HEK293 (cell line): ENCODE data around the gene SLC2A5.

Experiments
- CTCF ChIP-seq: fragments of 450-650 bp; formaldehyde crosslinking; IDR thresholded peaks from 2 replicates; pipeline ENCODE4 v1.5.1; 2016; ENCODE audit warnings: missing biosample characterization, missing genetic modification characterization
- GLI4 ChIP-seq: fragments of 450-650 bp; formaldehyde crosslinking; IDR thresholded peaks from 2 replicates; pipeline ENCODE4 v1.5.1; 2016; ENCODE audit warnings: missing biosample characterization, missing genetic modification characterization
- YY1 ChIP-seq: fragments of 450-650 bp; formaldehyde crosslinking; IDR thresholded peaks from 2 replicates; pipeline ENCODE4 v1.5.1; 2018; ENCODE audit warnings: missing biosample characterization, missing genetic modification characterization
- ZFHX2 ChIP-seq: fragments of 450-650 bp; formaldehyde crosslinking; conservative IDR thresholded peaks from 2 replicates; pipeline ENCODE4 v1.5.1; 2016; ENCODE audit warnings: missing biosample characterization, missing genetic modification characterization
- TF ChIP-seq, protein P1 (sequence below): fragments of 450-650 bp; formaldehyde crosslinking; IDR thresholded peaks from 2 replicates; pipeline ENCODE4 v1.5.1; 2017; ENCODE audit warnings: missing biosample characterization, mild to moderate bottlenecking, missing genetic modification characterization, moderate library complexity
- TF ChIP-seq, protein P2 (sequence below): fragments of 450-650 bp; formaldehyde crosslinking; IDR thresholded peaks from 2 replicates; pipeline ENCODE4 v1.5.1; 2016; ENCODE audit warnings: missing biosample characterization, missing genetic modification characterization

DNA sequence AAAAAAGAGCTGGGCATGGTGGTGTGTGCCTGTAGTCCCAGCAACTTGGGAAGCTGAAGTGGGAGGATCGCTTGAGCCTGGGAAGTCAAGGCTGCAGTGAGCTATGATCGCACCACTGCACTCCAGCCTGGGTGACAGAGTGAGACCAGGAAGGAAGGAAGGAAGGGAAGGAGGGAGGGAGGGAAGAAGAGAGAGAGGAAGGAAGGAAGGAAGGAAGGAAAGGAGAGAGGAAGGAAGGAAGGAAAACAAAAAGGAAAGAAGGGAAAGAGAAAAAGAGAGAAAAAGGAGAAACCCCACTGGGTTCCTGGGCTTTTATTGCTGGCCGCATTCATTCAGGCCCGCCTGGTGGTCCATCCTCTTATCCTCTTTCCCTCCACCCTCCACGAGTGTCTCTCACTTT, 53.0 kb downstream of the SLC2A5 start:
- TF ChIP-seq ZFHX2 (tag by site-specific recombination) (no peak), CTCF (tag by site-specific recombination) (no peak), GLI4 (no peak), YY1 (tag by site-specific recombination) (no peak)
- TF ChIP-seq, protein P1, sequence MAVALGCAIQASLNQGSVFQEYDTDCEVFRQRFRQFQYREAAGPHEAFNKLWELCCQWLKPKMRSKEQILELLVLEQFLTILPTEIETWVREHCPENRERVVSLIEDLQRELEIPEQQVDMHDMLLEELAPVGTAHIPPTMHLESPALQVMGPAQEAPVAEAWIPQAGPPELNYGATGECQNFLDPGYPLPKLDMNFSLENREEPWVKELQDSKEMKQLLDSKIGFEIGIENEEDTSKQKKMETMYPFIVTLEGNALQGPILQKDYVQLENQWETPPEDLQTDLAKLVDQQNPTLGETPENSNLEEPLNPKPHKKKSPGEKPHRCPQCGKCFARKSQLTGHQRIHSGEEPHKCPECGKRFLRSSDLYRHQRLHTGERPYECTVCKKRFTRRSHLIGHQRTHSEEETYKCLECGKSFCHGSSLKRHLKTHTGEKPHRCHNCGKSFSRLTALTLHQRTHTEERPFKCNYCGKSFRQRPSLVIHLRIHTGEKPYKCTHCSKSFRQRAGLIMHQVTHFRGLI (tag by site-specific recombination) = no peak
- TF ChIP-seq, protein P2, sequence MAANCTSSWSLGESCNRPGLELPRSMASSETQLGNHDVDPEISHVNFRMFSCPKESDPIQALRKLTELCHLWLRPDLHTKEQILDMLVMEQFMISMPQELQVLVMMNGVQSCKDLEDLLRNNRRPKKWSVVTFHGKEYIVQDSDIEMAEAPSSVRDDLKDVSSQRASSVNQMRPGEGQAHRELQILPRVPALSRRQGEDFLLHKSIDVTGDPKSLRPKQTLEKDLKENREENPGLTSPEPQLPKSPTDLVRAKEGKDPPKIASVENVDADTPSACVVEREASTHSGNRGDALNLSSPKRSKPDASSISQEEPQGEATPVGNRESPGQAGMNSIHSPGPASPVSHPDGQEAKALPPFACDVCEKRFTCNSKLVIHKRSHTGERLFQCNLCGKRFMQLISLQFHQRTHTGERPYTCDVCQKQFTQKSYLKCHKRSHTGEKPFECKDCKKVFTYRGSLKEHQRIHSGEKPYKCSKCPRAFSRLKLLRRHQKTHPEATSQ (tag by site-specific recombination) = no peak
